Epithelial cell of esophagus (primary cell): Measurements from ENCODE around the gene JMJD6.
"Not testable (repeated sequence)": the region's sequence is repeated elsewhere in the genome, so short reads cannot be mapped to it uniquely, and the experiment has no call there.

Experiments
- DNase-seq: peaks from one replicate; pipeline ENCODE4 v3.0.0; 2010; ENCODE audit warnings: low read depth
- H3K4me3 ChIP-seq: 2 replicates; pipeline ENCODE4 v1.5.1; 2011; ENCODE audit warnings: mild to moderate bottlenecking, low read length, control low read depth
- CTCF ChIP-seq: IDR thresholded peaks from 2 replicates; pipeline ENCODE4 v1.5.1; 2011; ENCODE audit warnings: low read depth, mild to moderate bottlenecking, low read length, control low read depth, inconsistent platforms; ENCODE audit not compliant: insufficient read depth; ENCODE audit errors: missing control alignments

The JMJD6 gene

GRCh38 chr17:76735586-76736348, 9.4 kb upstream of the JMJD6 start:
- H3K4me3 ChIP-seq, result peak overlapping the region; percentile 91
- no peak for TF ChIP-seq CTCF
- DNase-seq, result no peak

- peak; percentile 50 for DNase-seq
- peak overlapping the region; percentile 91 for H3K4me3 ChIP-seq
- no peak for TF ChIP-seq CTCF
Observed at GRCh38 chr17:76735006-76735405, 8.6 kb upstream of the JMJD6 start.

GRCh38 chr17:76734080-76734840, 7.9 kb upstream of the JMJD6 start:
- peak overlapping the region; percentile 91 for H3K4me3 ChIP-seq
- TF ChIP-seq CTCF, result no peak
- peak; percentile 54 for DNase-seq

- no peak for DNase-seq
- no peak for TF ChIP-seq CTCF
- peak overlapping the region; percentile 91 for H3K4me3 ChIP-seq
Observed at GRCh38 chr17:76733618-76733957, 7.2 kb upstream of the JMJD6 start.

- H3K4me3 ChIP-seq, result no peak overlapping the region
- no peak for TF ChIP-seq CTCF
- DNase-seq, result no peak
Observed at GRCh38 chr17:76732734-76733617, 6.6 kb upstream of the JMJD6 start.

GRCh38 chr17:76731800-76732733, 5.7 kb upstream of the JMJD6 start:
- H3K4me3 ChIP-seq, DNase-seq: not testable (repeated sequence)
